Ovary (tissue), 3 donors: ENCODE data around the gene FKBP1B.
"Not testable (repeated sequence)": the region's sequence is repeated elsewhere in the genome, so short reads cannot be mapped to it uniquely, and the experiment has no call there.

Experiments used
- CTCF ChIP-seq, 3 donors: fragments of 450-650 bp in 2 of 3; fragments of 200-600 bp in 1 of 3; IDR thresholded peaks; one replicate each; pipeline versions ENCODE4 v1.5.1 to v1.8.0; 2016 to 2022; ENCODE audit warnings: antibody characterized with exemption in 3 of 3, mild to moderate bottlenecking in 1 of 3
- POLR2A ChIP-seq: fragments of 450-650 bp; IDR thresholded peaks from one replicate; pipeline ENCODE4 v1.6.1; 2017; ENCODE audit warnings: antibody characterized with exemption, mild to moderate bottlenecking, moderate library complexity
- donor health status: DM: no; HTN: no; CAD: no.

- TF ChIP-seq CTCF (IDR thresholded peaks at IDR 0.05); POLR2A: not testable (repeated sequence)
These were observed 51.2 kb downstream of the FKBP1B start for GRCh38 chr2:24100732-24101131.
